IPS-NIHi11 (cell line): ENCODE measurements around the gene NCBP2L.

Experiments
- DNase-seq: peaks from one replicate; pipeline ENCODE4 v3.0.0; 2012; ENCODE audit warnings: mixed read lengths, low spot score

The NCBP2L gene

GRCh38 chrX:107777536-107777832 is at the start of gene NCBP2L:
NCBP2L (plus strand) TSS chrX:107777733; CDS start chrX:107794221, 16,488 bp downstream.
- DNase-seq, result no peak

DNA sequence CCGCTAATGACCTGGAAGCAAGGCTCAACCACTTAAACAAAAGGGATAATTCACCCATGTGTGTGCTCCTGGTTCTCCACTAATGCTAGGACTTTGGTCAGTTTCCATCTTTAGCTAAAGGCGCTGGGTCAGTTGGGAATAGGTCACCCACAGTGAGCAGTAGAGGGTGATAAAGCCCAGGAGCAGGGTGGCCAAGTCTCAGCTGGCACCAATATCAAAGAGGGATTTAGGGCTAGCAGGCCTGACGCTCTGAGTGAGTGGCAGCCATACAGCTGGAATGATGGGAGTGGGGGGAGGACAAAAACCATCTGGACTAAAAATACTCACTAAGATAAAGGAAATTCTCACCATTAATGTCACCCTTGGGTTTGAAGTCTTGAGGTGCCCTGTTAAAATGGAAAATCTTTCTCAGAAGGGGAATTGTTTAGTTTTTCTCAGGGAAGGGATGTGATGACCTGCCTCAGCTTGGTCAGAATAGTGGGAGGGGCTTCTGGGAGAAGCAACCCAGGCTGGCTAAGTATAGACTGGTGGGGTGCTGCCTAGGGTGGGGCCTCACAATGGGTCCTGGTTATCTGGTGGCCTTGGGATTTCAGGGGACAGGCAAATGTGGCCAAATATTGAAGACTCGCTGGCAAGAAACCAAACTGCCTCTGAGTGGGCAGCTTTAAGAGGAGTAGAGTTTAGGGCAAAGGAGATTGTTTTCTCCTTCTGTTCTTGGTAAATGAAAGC is 49.0 kb upstream of the NCBP2L start:
- DNase-seq, result no peak

DNA sequence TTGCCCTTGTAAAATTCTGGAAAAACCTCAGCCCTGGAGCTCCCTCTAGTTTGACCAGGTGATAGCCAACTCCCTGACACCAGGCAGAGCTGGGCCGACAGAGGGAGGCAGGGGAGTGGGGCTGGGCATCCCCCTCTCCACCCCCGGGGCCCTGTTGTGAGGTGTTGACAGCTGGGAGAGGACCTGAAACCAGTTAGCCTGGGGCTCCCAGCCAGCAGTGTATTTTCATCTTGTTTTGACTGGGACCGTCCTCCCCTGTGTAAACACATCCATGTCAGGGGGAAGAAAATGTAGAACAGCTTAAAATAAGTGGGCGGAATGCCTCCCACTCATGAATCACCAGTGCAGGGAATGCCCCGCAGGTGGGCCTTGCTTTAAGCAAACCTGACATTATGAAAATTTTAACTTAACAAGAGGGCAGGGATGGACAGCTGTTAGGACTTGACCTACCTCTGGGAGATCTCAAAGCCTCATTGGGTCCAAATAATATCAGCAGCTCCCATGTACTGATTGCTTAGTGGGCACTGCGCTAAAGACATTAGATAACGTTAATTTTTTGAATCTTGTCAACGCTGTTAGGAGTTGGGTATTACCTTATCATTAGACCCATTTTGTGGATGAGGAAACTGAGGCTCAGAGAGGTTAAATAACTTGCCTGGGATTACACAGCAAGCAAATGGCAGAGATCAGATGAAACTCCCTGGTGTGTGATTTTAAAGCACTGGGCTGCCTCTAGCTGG is 47.8 kb upstream of the NCBP2L start:
- DNase-seq, result no peak

DNA sequence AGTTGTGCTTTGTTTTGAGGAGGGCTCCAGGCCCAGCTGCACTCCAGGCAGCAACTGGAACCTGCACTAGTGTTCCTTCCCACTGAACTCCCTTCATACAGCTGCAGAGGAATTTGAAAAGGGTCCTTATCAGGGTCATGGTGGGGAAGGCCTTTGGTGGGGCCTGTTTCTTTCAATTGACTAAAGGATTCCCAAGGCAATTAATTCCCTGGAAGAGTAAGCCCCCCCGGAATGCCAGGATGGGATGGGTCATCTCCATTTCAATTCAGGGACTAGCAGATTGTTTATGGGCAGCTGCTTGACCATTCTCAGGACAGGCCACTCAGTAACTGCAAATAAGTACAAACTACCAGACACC is 47.3 kb upstream of the NCBP2L start:
- no peak for DNase-seq

DNA sequence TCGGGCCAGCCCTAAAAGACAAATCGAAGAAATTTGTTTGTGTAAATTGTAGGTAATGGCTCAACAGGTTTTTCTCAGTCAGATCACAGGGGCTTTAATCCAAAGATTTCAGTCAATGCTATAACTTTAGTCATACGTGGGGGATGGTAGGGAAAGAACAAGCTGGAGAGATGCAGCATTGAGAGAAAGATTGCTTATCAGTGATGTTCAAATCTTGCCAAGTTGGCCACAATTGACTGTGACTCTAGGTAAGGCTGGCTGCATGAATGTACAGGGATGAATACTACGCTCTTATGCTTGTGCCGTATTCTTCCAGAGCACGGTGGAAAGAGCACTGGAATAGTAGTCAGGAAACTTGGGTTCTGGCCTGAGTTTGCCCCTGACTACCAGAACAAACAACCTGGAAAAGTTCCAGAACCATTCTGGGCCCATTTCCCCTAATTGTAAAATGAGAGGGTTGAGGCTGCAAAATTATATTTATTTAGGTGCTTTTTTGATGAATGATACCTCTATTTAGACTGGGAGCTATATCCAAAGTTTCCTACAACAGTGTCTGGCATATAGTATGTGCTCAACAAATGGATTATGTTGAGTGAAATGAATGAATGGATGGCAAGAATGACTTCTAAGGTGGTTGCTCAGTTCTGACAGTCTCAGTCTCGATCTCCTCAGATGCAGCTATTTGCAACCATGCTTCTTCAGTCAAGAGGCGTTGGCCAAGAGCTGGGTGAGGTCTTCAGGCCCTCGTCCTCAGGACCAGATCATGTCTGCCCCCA is 46.4 kb upstream of the NCBP2L start:
- DNase-seq, result no peak

GRCh38 chrX:107731831-107732502 is 45.6 kb upstream of the NCBP2L start:
- DNase-seq, result peak; percentile 51

- DNase-seq, result no peak
These were observed 43.8 kb upstream of the NCBP2L start for GRCh38 chrX:107733686-107734085.

DNA sequence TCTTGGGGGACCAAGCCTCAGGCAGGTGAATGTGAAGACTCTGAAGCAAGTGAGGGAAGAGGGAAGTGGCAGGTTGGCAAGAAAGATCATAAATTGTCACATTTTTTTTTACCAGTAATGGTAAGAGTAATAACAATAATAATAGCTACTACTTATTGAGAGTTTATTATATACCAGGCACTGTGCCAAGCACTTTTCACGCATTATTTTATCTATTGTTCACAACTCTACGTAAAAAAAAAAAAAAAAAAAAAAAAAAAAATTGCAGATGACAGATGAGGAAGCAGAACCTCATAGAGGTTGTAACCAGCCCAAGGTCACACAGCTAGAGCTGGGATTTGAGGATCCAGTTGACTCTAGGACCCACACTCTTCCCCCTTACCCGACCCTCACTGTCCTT is 42.9 kb upstream of the NCBP2L start:
- DNase-seq, result no peak

GRCh38 chrX:107736781-107737531 is 40.6 kb upstream of the NCBP2L start:
- peak; percentile 58 for DNase-seq

GRCh38 chrX:107738272-107738671 is 39.3 kb upstream of the NCBP2L start:
- DNase-seq, result no peak

DNA sequence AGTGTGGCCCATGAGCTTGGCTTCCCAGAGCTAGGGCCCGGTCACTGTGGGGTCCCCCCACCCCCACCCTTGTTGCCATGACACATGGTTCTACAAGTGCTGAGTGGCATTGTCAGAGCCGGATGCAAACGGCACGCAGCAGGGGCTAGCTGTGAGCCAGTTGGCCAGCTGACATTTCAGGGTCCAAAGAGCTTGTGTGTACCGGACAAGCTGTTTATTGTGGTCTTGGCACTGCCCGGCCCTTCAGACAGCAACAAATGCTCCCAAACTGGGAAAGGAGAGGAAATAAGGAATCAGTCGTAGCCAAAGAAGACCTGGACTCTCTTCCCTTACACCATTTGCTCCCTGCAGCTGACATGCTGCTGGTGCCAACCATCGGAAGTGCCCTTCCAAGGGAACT is 38.8 kb upstream of the NCBP2L start:
- no peak for DNase-seq

DNA sequence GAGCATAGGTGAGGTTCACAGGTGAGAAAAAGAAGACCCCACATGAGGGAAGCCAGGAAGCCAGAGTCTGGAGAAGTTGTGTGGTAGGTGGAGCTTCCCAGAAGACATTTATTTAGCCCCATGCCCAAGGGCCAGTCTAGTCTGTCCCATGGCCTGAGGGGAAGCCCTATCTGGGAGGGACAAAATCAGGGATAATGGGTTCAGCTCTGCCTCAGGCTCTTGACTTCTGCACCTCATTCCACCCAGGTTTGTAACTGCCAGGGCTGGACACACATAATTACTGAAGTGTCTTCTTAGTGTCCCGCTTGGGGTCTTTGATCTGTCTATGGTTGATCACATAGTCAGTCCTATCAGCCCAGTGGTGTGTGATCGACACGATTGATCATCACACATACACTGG is 38.0 kb upstream of the NCBP2L start:
- DNase-seq, result no peak

GRCh38 chrX:107741404-107741790 is 36.1 kb upstream of the NCBP2L start:
- DNase-seq, result no peak

GRCh38 chrX:107742700-107743191 is 34.8 kb upstream of the NCBP2L start:
- no peak for DNase-seq

- DNase-seq, result no peak
These were observed 33.5 kb upstream of the NCBP2L start for GRCh38 chrX:107743995-107744394.

GRCh38 chrX:107744868-107745267 is 32.7 kb upstream of the NCBP2L start:
- DNase-seq, result no peak

DNA sequence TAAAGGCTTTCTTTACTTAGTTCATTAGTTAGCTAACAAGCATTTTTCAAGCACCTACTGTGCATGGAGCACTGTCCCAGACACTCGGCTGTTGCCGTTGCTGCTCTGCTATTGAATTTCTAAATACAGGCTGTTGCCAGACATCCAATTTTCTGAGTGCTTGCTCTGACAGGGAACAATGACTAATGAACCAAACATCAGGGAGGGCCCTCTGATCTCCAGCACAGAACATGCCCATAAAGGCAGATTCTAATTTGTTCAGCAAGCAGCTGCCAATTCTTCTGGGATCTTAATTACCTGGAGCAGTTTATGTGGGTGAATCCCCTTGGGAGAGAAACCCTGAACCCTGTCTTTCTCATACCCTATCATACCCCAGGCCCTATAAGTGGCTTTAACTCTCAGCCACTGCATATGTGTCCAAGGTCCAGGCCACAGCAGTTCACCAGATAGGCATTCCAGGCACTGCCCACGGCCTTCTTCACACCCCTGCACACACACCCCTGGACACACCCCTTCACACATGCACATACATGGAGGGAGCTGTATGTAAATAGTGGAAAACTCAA is 29.9 kb upstream of the NCBP2L start:
- no peak for DNase-seq

GRCh38 chrX:107748506-107748905 is 29.0 kb upstream of the NCBP2L start:
- DNase-seq, result no peak

DNA sequence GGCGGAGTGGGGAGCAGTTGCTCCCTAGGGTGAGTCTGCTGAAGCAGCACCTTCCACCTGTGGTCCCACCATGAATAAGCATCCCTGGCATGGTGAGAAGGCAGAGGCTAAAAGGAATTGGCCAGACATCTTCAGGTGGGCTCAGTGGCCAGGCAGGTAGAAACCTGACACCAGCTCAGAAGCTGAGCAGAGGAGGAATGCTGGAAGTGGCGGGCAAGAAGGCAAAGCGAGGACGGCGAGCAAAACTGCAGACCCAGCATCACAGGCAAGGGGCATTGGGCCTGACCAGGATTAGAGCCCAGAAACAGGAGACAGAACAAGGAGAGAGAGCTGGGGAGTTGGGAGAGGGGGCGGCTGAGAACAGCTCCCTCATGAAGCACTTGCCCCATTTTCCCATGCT is 27.3 kb upstream of the NCBP2L start:
- no peak for DNase-seq

DNA sequence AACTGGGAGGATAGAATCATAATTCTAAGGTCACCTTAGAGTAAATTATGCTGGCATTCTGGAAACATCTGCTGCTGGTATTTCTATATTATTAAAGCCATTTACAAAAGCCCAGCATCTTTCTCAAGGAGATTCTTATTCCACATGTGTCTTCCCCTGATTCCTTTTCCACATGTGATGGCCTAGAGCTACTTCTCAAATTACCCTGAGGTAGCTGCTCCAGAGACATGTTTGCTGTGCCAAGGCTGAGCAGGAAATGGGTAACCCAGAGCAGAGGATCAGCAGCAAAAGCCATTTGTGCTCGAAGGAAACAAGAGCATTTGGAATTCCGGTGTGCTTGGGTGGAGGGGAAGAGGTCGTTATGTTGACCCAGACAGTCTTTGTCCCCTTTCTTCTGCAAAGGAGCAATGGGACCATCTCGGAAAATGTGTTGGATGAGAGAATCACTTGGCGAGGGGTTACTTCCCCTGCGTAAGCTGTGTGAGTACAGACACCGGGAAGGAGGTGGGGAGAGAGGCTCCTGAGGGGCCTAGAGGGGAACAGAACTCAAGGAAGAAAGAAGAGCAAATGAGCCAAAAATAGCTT is 26.6 kb upstream of the NCBP2L start:
- no peak for DNase-seq

GRCh38 chrX:107752043-107752442 is 25.5 kb upstream of the NCBP2L start:
- no peak for DNase-seq
